Measurements from ENCODE around the gene CMPK1.

- no peak for TF ChIP-seq CTCF (IDR thresholded peaks at IDR 0.05)
- TF ChIP-seq POLR2A (IDR thresholded peaks at IDR 0.05), result no peak
Observed at GRCh38 chr1:47389731-47390130, 56.1 kb downstream of the CMPK1 start.
